IPS-NIHi7 (cell line): Measurements from ENCODE around the gene SLC16A10.
"Not testable (repeated sequence)": the region's sequence is repeated elsewhere in the genome, so short reads cannot be mapped to it uniquely, and the experiment has no call there.

Experiments used
- DNase-seq: peaks from one replicate; pipeline ENCODE4 v3.0.0; 2012; ENCODE audit warnings: mixed read lengths; ENCODE audit errors: extremely low spot score

Gene SLC16A10

GRCh38 chr6:111086685-111087084, 618 bp upstream of the SLC16A10 start:
- no peak for DNase-seq

- peak; percentile 25 for DNase-seq
Measured at GRCh38 chr6:111087871-111088667, 766 bp downstream of the SLC16A10 start.

GRCh38 chr6:111088668-111089003, 1.3 kb downstream of the SLC16A10 start:
- DNase-seq: no peak

GRCh38 chr6:111090766-111091165, 3.5 kb downstream of the SLC16A10 start:
- DNase-seq: no peak

GRCh38 chr6:111091987-111092386, 4.7 kb downstream of the SLC16A10 start:
- no peak for DNase-seq

GRCh38 chr6:111095488-111095887, 8.2 kb downstream of the SLC16A10 start:
- DNase-seq: not testable (repeated sequence)

- no peak for DNase-seq
Measured at GRCh38 chr6:111096246-111096645, 8.9 kb downstream of the SLC16A10 start.

- no peak for DNase-seq
Measured at GRCh38 chr6:111098597-111098996, 11.3 kb downstream of the SLC16A10 start.

- no peak for DNase-seq
Measured at GRCh38 chr6:111101987-111102386, 14.7 kb downstream of the SLC16A10 start.

- no peak for DNase-seq
Measured at GRCh38 chr6:111105578-111105977, 18.3 kb downstream of the SLC16A10 start.

- DNase-seq: no peak
Measured at GRCh38 chr6:111107589-111107988, 20.3 kb downstream of the SLC16A10 start.

- DNase-seq: no peak
Measured at GRCh38 chr6:111110036-111110435, 22.7 kb downstream of the SLC16A10 start.

GRCh38 chr6:111113336-111114086, 26.2 kb downstream of the SLC16A10 start:
- peak; percentile 16 for DNase-seq

- no peak for DNase-seq
Measured at GRCh38 chr6:111114087-111114443, 26.8 kb downstream of the SLC16A10 start.

GRCh38 chr6:111114482-111114881, 27.2 kb downstream of the SLC16A10 start:
- DNase-seq: no peak

- DNase-seq: no peak
Measured at GRCh38 chr6:111118826-111119225, 31.5 kb downstream of the SLC16A10 start.

- DNase-seq: no peak
Measured at GRCh38 chr6:111119571-111120329, 32.4 kb downstream of the SLC16A10 start.

GRCh38 chr6:111121789-111122350, 34.6 kb downstream of the SLC16A10 start:
- no peak for DNase-seq

- DNase-seq: no peak
Measured at GRCh38 chr6:111122458-111123286, 35.4 kb downstream of the SLC16A10 start.

- no peak for DNase-seq
Measured at GRCh38 chr6:111124406-111124805, 37.1 kb downstream of the SLC16A10 start.

GRCh38 chr6:111129013-111129412, 41.7 kb downstream of the SLC16A10 start:
- DNase-seq: no peak
